ENCODE data around the gene NECTIN1.
A peak's percentile ranks its signal among the peaks of the same experiment; 100 is the strongest.

The NECTIN1 gene

DNA sequence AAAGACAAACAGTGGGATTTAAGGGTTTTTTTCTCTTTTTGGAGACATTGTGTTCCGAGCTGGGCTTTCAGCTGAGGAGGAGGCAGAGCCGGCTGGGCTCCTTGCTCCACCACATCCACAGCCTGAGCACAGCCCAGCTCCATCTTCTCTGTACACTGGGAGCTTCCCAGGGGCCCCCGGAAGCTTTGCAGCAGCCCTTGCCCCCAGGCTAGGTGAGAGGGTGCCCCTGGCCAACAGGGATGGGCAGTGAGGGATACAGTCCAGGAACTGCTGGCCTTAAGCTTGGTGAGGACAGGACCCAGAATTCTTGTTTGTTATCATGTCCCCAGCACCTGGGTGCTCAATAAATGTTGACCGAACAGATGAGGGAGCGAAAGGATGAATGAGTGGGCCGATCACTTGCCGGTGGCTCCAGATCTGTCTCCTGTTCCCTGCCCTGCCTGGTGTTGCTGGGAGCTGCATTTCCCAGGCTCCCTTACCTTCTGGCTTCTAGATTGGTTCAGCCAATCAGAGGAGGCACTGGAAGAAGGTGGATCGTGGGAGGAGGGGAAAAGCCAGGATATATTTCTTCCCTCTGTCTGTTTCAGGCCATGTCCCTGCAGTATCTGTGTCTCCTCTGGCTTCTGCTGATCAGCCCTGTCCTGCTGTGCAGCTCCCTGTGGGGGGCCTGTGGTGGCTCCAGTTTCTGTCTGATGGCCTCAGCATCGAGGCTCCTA, 26.5 kb upstream of the NECTIN1 start:
- DNase-seq, result no peak

DNA sequence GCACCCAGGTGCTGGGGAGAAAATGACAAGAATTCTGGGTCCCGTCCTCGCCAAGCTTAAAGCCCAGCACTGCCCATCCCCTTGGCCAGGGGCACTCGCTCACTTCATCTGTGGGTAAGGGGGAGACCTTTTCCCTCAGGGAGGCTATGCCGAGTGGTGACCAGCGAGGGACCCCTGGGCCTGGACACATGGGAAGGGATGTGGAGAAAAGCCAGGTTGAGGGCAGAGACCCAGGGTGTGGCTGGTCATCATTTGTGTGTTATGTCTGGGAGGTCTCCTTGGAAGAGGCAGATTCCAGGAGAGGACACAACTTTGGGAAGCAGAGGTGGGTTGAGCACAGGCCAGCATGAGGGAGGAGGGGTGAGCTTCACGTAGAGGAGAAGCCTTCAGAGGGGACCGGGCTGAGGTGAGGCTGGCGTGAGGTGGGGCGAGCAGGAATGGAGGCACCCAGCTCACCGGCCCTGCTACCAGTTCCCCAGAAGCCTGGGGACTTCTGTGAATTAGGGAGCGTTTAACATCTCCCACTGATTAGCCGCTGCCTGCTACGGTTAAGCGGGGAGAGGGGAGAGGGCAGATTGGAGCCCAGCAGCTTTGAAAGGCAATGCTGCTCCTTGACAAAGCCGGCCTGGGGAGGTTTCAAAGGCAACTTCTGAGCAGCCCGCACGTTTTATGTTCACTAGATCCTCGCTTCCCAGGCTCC, 25.8 kb upstream of the NECTIN1 start:
- DNase-seq, result no peak

DNA sequence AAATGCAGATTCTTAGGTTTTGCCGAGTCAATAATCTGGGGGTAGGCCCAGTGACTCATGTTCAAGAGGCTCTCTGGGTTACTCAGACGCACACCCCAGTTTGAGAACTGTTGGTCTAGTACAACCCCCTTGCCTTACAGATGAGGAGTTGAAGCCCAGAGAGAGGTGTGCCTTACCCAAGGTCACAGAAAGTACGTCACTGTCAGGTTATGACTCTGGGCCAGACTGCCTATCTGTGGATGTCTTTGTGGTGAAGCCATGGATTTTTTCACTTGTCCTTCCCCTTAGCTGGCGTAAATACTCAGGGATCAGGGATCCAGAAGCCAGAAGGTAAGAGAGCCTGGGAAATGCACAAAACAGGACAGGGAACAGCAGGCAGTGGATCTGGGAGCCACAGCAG, 25.2 kb upstream of the NECTIN1 start:
- DNase-seq, result no peak

GRCh38 chr11:119752946-119753345, 23.9 kb upstream of the NECTIN1 start:
- DNase-seq, result no peak

DNA sequence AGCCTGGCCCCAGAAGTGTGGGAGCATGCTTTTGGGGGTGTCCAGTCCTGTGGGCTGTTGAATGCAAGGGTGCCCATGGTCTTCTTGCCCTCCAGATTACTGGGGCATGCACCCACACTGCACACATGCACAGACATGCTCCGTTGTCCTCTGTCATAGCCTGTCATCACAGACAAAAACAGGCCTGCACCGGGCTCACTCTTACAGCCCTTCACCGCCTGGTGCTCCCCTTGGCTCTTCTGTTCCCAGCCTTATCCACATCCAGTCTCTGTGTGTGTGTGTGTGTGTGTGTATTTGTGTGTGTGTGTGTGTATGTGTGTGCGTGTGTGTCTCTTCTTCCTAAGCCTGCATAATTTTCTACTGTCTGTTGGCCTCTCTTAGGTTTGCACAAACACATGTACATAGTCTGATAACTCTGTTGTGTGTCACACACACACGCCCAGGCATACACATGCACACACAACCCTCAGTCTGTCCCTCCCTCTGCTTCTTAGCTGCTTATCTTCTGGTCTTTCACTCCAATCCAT, 23.4 kb upstream of the NECTIN1 start:
- no peak for DNase-seq

- no peak for DNase-seq
Observed at GRCh38 chr11:119750056-119750455, 21.1 kb upstream of the NECTIN1 start.

GRCh38 chr11:119749006-119749565, 20.1 kb upstream of the NECTIN1 start:
- DNase-seq, result no peak

DNA sequence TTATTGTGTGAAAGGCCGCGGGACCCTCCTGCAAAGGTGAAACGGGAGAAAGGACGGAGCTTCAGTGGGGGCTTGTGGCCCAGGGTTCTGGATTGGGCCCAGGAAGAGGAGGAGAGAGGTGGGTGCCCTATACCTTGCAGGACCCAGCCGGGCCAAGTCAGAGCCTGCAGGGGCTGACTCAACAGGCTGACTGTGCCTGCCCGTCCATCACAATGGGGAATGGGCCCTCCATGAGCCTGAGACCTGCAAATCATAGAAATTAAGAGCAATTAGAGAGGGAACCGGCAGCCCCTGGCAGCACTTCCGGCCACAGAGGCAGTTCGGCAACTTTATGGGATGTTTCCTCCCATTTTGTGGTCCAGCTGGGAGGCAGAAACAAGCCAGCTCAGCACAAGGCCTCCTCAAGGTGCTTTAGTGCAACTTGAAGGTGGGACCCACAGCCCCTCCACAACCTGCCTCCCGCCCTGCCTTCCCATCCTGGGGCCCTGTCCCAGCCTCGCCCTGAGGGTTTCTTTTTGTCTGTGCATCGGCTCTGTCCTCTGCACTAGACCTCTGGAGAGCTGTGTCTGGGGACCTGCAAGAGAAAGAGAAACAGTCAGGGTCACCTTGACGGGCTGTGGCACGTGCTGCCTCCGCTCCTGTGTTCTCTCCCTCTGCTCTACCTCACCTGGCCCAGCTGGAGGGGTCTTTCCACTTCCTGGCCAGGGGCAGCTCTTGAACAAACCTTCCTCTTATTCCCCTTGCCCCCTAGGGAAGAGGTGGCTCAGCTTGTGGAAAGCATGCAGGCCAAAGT, 19.1 kb upstream of the NECTIN1 start:
- no peak for DNase-seq

GRCh38 chr11:119745776-119746535, 17.0 kb upstream of the NECTIN1 start:
- no peak for DNase-seq

DNA sequence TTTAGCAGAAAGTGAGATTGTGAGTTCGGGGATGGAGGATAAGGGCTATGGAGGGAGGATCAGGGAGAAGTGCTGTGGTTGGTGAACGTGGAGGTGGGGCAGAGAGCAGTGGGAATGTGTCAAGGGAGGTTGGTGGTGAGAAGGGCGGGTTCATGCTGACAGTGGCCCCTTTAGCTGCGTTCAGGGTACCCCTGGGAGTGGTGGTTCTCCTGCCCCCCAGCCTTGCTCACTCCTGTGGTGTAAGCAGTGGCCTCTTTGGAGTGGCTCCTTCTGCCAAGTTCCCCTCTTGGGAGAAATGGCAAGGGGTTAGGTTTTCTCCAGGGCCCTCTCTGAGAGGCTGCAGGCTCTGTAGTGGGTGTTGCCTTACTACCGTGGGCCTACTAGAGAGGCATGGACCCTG, 16.1 kb upstream of the NECTIN1 start:
- no peak for DNase-seq

DNA sequence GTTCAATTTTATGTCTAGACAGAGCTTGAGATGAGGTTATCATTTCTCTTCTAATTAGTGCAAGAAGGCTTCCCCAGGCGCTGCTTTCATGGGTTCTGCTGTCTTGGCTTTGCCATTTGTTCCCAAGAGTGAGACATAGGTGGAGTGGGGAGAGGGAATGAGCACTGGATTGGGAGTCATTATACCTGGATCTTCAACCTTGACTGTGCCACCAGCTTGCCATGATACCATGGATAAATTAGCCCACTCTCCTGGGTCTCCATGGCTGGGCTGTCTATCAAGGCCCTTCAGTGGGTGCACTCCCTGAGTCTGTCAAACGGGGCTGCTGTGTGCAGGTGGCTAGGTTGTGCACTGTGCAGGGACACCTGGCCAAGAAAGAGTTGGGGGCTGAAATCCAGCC, 15.6 kb upstream of the NECTIN1 start:
- no peak for DNase-seq

DNA sequence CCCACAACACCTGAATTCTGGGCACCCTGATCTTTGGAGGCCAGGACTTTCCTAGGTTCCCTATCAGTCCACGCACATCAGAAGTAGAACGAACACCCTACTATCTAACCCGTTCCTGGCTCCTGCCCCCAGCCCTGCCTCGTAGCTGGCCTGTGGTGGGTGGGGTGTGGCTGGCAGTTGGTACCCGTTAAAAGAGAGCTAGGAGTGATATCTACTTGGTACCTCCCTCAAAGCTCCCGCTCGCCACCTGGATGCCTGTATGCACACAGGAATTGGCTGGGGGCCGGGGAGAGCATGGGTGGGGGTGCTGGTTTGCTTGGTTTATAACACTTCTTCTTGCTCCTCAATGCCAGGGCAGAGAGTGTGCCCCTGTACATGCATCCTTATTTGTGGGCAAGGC, 14.0 kb upstream of the NECTIN1 start:
- DNase-seq, result no peak

DNA sequence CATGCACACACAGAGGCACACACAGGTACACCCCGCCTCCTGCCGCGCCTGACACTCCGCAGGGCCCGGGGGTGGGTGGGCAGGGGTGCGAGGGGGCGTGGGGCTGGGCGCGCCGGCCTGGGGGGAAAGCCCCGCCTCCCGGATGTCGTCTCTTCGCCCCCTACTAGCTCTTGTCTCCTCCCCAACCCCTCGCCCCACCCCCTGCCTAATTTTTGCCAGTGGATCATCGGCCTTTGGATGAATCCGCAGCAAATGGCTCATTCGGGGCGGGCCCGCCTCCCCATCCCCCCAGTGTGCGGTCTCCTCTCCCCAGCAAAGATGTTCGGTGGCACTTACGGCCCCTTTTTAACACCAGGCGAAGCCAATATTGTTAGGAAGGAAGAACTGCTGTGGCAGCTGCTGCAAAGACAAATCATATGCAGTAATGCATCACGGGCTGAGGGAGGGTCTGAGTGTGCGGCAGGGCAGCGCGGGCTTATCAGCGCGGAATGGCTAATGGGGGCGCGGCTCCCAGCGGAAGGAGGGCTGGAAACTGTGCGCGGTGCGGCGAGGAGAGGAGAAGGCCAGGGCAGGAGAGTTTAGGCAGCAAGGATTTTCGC, 13.4 kb upstream of the NECTIN1 start:
- peak; percentile 20 for DNase-seq

DNA sequence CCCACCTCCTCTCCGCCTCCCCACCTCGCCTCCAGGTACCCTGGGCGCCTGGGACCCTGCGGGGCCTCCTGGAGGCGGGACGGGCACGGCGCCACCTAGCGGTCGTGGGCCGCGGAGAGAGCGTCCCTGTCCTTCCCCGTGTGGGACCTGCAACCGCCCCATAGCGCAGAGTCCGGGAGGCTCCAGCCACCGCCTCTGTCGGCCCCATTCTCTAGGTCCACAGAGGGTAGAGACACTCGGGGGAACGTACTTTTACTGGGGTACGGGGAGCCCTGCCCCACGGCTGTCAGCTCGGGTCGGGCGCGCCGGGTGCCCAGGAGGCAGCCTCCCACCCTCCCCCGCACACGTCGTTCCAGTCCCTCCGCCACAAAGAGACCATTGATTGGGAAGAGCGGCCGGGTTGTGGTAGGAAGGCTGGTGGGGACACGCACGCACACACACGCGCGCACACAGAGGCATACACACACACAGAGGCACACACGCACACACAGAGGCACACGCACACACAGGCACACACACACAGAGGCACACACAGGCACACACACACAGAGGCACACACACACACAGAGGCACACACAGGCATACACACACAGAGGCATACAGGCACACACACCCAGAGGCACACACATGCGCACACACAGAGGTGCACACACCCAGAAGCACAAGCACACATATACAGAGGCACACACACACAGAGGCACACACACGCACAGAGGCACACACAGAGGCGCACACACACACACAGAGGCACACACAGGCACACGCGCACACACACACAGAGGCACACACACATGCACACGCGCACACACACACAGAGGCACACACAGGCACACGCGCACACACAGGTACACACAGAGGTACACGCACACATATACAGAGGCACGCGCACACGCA, 12.6 kb upstream of the NECTIN1 start:
- DNase-seq, result peak; percentile 67

GRCh38 chr11:119739975-119740374, 11.0 kb upstream of the NECTIN1 start:
- DNase-seq, result no peak

GRCh38 chr11:119739021-119739703, 10.2 kb upstream of the NECTIN1 start:
- DNase-seq, result no peak

- DNase-seq, result no peak
Observed at GRCh38 chr11:119738059-119738439, 9.0 kb upstream of the NECTIN1 start.

GRCh38 chr11:119737366-119738058, 8.5 kb upstream of the NECTIN1 start:
- DNase-seq, result no peak

DNA sequence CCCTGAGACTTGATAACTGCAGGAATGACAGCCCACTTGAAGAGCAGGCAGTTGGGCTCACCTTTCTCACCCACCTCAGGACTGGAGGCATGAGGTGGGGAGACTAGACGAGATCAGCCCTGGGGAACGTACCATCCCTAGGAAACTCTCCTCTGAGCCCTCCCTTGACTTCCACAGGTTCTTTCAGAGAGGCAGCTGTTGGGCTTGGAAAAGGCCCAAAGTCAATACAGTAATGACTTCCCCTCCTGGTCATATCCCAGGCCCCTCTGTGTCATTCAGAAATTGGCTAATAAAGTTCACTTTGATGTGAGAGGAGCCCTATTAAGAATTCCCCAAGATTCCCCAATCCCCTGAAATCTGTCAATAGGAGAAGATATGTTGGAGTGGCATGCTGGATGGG, 5.8 kb upstream of the NECTIN1 start:
- no peak for DNase-seq
